H9 (cell line): ENCODE results near the gene CTPS2. TPM values are rescaled to one million over a fixed set of nuclear protein-coding genes. Genes with fewer than 3 reads are reported as not detected.

ENCODE experiments used
- DNase-seq: peaks from one replicate; pipeline ENCODE4 v3.0.0-alpha.2; 2017
- H2AFZ ChIP-seq: one replicate; pipeline ENCODE4 v1.6.1; 2013; ENCODE audit warnings: mild to moderate bottlenecking, low read length, control low read depth, moderate library complexity
- H2AK5ac ChIP-seq: 2 replicates; pipeline ENCODE4 v1.6.1; 2013; ENCODE audit warnings: low read length, control low read depth, mixed read lengths; ENCODE audit not compliant: insufficient read length
- H2BK120ac ChIP-seq: one replicate; pipeline ENCODE4 v1.6.1; 2013; ENCODE audit warnings: low read depth, mild to moderate bottlenecking, low read length, control low read depth, inconsistent platforms; ENCODE audit not compliant: poor library complexity, severe bottlenecking
- H2BK12ac ChIP-seq: 2 replicates; pipeline ENCODE4 v1.6.1; 2013; ENCODE audit warnings: low read length, control low read depth, mixed read lengths, low read depth; ENCODE audit not compliant: insufficient read length
- H2BK15ac ChIP-seq: 2 replicates; pipeline ENCODE4 v1.6.1; 2013; ENCODE audit warnings: low read depth, low read length, control low read depth
- H2BK20ac ChIP-seq: one replicate; pipeline ENCODE4 v1.6.1; 2013; ENCODE audit warnings: low read depth, mild to moderate bottlenecking, low read length, control low read depth, inconsistent platforms; ENCODE audit not compliant: poor library complexity, severe bottlenecking
- H2BK5ac ChIP-seq: 2 replicates; pipeline ENCODE4 v1.6.1; 2013; ENCODE audit warnings: low read length, control low read depth, mixed read lengths; ENCODE audit not compliant: insufficient read length
- H3K14ac ChIP-seq: 2 replicates; pipeline ENCODE4 v1.6.1; 2013; ENCODE audit warnings: low read length, control low read depth; ENCODE audit not compliant: insufficient read depth
- H3K18ac ChIP-seq: 2 replicates; pipeline ENCODE4 v1.6.1; 2013; ENCODE audit warnings: low read depth, mild to moderate bottlenecking, mixed read lengths, low read length, control low read depth; ENCODE audit not compliant: insufficient read length
- H3K23ac ChIP-seq: 2 replicates; pipeline ENCODE4 v1.6.1; 2013; ENCODE audit warnings: low read length, control low read depth, mixed read lengths, low read depth; ENCODE audit not compliant: insufficient read length
- H3K23me2 ChIP-seq: 2 replicates; pipeline ENCODE4 v1.6.1; 2013; ENCODE audit warnings: low read depth, mild to moderate bottlenecking, mixed read lengths, low read length, control low read depth; ENCODE audit not compliant: insufficient read length, poor library complexity, severe bottlenecking
- H3K27ac ChIP-seq: 2 replicates; pipeline ENCODE4 v1.5.1; 2013; ENCODE audit warnings: low read length, control low read depth, mixed read lengths, low read depth; ENCODE audit not compliant: insufficient read length
- H3K27me3 ChIP-seq: 2 replicates; pipeline ENCODE4 v1.6.1; 2013; ENCODE audit warnings: low read length, control low read depth, inconsistent platforms; ENCODE audit not compliant: insufficient read depth
- H3K4ac ChIP-seq: 2 replicates; pipeline ENCODE4 v1.6.1; 2013; ENCODE audit warnings: low read depth, mild to moderate bottlenecking, control low read depth, inconsistent platforms, low read length, moderate library complexity
- H3K4me1 ChIP-seq: 2 replicates; pipeline ENCODE4 v1.6.1; 2013; ENCODE audit warnings: low read length, control low read depth, inconsistent platforms; ENCODE audit not compliant: insufficient read depth
- H3K4me2 ChIP-seq: 2 replicates; pipeline ENCODE4 v1.6.1; 2013; ENCODE audit warnings: low read length, control low read depth, mixed read lengths; ENCODE audit not compliant: insufficient read length, insufficient read depth
- H3K56ac ChIP-seq: 2 replicates; pipeline ENCODE4 v1.6.1; 2013; ENCODE audit warnings: low read depth, mild to moderate bottlenecking, mixed read lengths, low read length, control low read depth; ENCODE audit not compliant: insufficient read length
- H3K79me1 ChIP-seq: 2 replicates; pipeline ENCODE4 v1.6.1; 2013; ENCODE audit warnings: low read depth, mild to moderate bottlenecking, moderate library complexity, low read length, control low read depth, inconsistent platforms; ENCODE audit not compliant: insufficient read depth, poor library complexity, severe bottlenecking
- H3K79me2 ChIP-seq: 2 replicates; pipeline ENCODE4 v1.6.1; 2013; ENCODE audit warnings: low read length, control low read depth, inconsistent platforms; ENCODE audit not compliant: insufficient read depth
- H3K9ac ChIP-seq: 2 replicates; pipeline ENCODE4 v1.6.1; 2013; ENCODE audit warnings: low read length, control low read depth, mixed read lengths; ENCODE audit not compliant: insufficient read length; ENCODE audit errors: extremely low read depth
- H3K9me3 ChIP-seq: one replicate; pipeline ENCODE4 v1.6.1; 2013; ENCODE audit warnings: low read depth, low read length, inconsistent platforms; ENCODE audit not compliant: control insufficient read depth
- H3T11ph ChIP-seq: one replicate; pipeline ENCODE4 v1.6.1; 2013; ENCODE audit warnings: mild to moderate bottlenecking, low read length, control low read depth, inconsistent platforms
- H4K20me1 ChIP-seq: one replicate; pipeline ENCODE4 v1.6.1; 2013; ENCODE audit not compliant: control insufficient read depth, insufficient read length, insufficient read depth
- H4K5ac ChIP-seq: 2 replicates; pipeline ENCODE4 v1.6.1; 2013; ENCODE audit warnings: low read depth, mild to moderate bottlenecking, mixed read lengths, low read length, control low read depth; ENCODE audit not compliant: insufficient read length
- H4K8ac ChIP-seq: replicated peaks from 2 replicates; pipeline ENCODE4 v1.6.1; 2013; ENCODE audit warnings: low read length, control low read depth, mixed read lengths, low read depth; ENCODE audit not compliant: insufficient read length
- H4K91ac ChIP-seq: 2 replicates; pipeline ENCODE4 v1.6.1; 2013; ENCODE audit warnings: low read depth, mild to moderate bottlenecking, moderate library complexity, mixed read lengths, low read length, control low read depth; ENCODE audit not compliant: insufficient read length
- H3K27ac Mint-ChIP-seq, 3 experiments: 2 replicates in 2 of 3; 3 replicates in 1 of 3; pipeline ENCODE4 v1.8.0; 2020 to 2021; ENCODE audit warnings: mixed read lengths in 3 of 3, mild to moderate bottlenecking in 1 of 3, moderate library complexity in 1 of 3
- H3K27me3 Mint-ChIP-seq: 2 replicates; pipeline ENCODE4 v1.8.0; 2021; ENCODE audit warnings: low read depth, mild to moderate bottlenecking, moderate library complexity, mixed read lengths
- H3K36me3 Mint-ChIP-seq, 3 experiments: 2 replicates in 2 of 3; 3 replicates in 1 of 3; pipeline ENCODE4 v1.8.0; 2020 to 2021; ENCODE audit warnings: low read depth in 3 of 3, mixed read lengths in 3 of 3; ENCODE audit not compliant: insufficient read depth in 1 of 3
- H3K4me1 Mint-ChIP-seq, 2 experiments: 2 replicates each; pipeline ENCODE4 v1.8.0; 2020; ENCODE audit warnings: mixed read lengths in 2 of 2
- H3K4me3 Mint-ChIP-seq, 2 experiments: 2 replicates in 1 of 2; 3 replicates in 1 of 2; pipeline ENCODE4 v1.8.0; 2020 to 2021; ENCODE audit warnings: mild to moderate bottlenecking in 2 of 2, mixed read lengths in 2 of 2, moderate library complexity in 1 of 2
- H3K9me3 Mint-ChIP-seq, 2 experiments: 2 replicates in 1 of 2; 3 replicates in 1 of 2; pipeline ENCODE4 v1.8.0; 2020; ENCODE audit warnings: mild to moderate bottlenecking in 2 of 2, mixed read lengths in 2 of 2, moderate library complexity in 1 of 2
- CTCF ChIP-seq: fragments of 200-600 bp; sonication (generic); conservative IDR thresholded peaks from 3 replicates; pipeline ENCODE4 v1.8.0; 2021; ENCODE audit warnings: antibody characterized with exemption, mild to moderate bottlenecking
- WGBS: extraction: QIAGEN DNeasy Blood & Tissue Kit; methylation state at CpG from one replicate; pipeline ENCODE4 v1.1.7; 2013; ENCODE audit warnings: missing lambda C conversion rate, low lambda C conversion rate, mixed read lengths; ENCODE audit not compliant: insufficient read length; ENCODE audit errors: extremely low coverage; 5-methylcytosine and 5-hydroxymethylcytosine counted together
- total RNA-seq: library from RNA; stranded (reverse); gene quantifications from 2 replicates; pipeline ENCODE4 v1.2.1, GENCODE V29; 2021

The CTPS2 gene
- total RNA-seq, 1 experiment from 2014 or later, result 69.7 TPM

- no peak overlapping the region for H2BK5ac ChIP-seq
- H2BK20ac ChIP-seq, result no peak overlapping the region
- no peaks in the 10 kb centered on the region for H3K27me3 Mint-ChIP-seq
- no peak; the same call in 2 of the 3 replicates for TF ChIP-seq CTCF
- H3K4me3 Mint-ChIP-seq, result no peak overlapping the region
- H3K27ac ChIP-seq, result no peak overlapping the region
- H2AFZ ChIP-seq, result no peak overlapping the region
- H4K8ac ChIP-seq, result no peak overlapping the region
- no CpG with 5 or more reads among the region's 12 CpGs for WGBS
- no peak overlapping the region for H3T11ph ChIP-seq
- H2AK5ac ChIP-seq, result no peak overlapping the region
- peak overlapping the region in 2 of 3 experiments; percentile 70 to 83; a peak in 5 of 7 replicates for H3K27ac Mint-ChIP-seq
- peaks cover 3 to 9% of the 10 kb centered on the region in 2 experiments; a peak in 3 of 4 replicates for H3K4me1 Mint-ChIP-seq
- H3K4me2 ChIP-seq, result no peak overlapping the region
- H3K36me3 Mint-ChIP-seq, result peaks cover 46 to 92% (median 76%) of the 10 kb centered on the region in 3 experiments; a peak in 6 of 7 replicates
- no peaks in the 10 kb centered on the region for H3K9me3 Mint-ChIP-seq
- no peak overlapping the region for H3K14ac ChIP-seq
- DNase-seq, result no peak
- no peak overlapping the region for H2BK12ac ChIP-seq
- H3K23ac ChIP-seq, result no peak overlapping the region
- no peaks in the 10 kb centered on the region for H3K79me2 ChIP-seq
- no peak overlapping the region for H2BK120ac ChIP-seq
- no peaks in the 10 kb centered on the region for H3K27me3 ChIP-seq
- no peak overlapping the region for H3K18ac ChIP-seq
- no peaks in the 10 kb centered on the region for H4K20me1 ChIP-seq
- H3K9me3 ChIP-seq, result no peaks in the 10 kb centered on the region
- H3K9ac ChIP-seq, result no peak overlapping the region
- H3K4ac ChIP-seq, result no peak overlapping the region
- no peaks in the 10 kb centered on the region for H3K79me1 ChIP-seq
- no peak overlapping the region for H3K56ac ChIP-seq
- H3K23me2 ChIP-seq, result no peaks in the 10 kb centered on the region
- no peak overlapping the region for H2BK15ac ChIP-seq
- H4K5ac ChIP-seq, result no peak overlapping the region
- no peak overlapping the region for H4K91ac ChIP-seq
- H3K4me1 ChIP-seq, result no peaks in the 10 kb centered on the region
Observed at GRCh38 chrX:16743604-16744325, 31.3 kb upstream of the CTPS2 start.
